Left ventricle myocardium inferior (tissue), 1 donor: ENCODE measurements around the gene VPS37B. TPM values are rescaled to one million over a fixed set of nuclear protein-coding genes. Genes with fewer than 3 reads are reported as not detected.

Experiments used
- DNase-seq: peaks from one replicate; pipeline ENCODE4 v3.0.0-alpha.2; 2020
- H3K27ac ChIP-seq: fragments of 200-600 bp; replicated peaks from 2 replicates; pipeline ENCODE4 v1.8.0; 2021
- H3K27me3 ChIP-seq: fragments of 200-600 bp; 2 replicates; pipeline ENCODE4 v1.8.0; 2021; ENCODE audit warnings: low read depth
- H3K36me3 ChIP-seq: fragments of 200-600 bp; 2 replicates; pipeline ENCODE4 v1.8.0; 2021
- H3K4me1 ChIP-seq: fragments of 200-600 bp; 2 replicates; pipeline ENCODE4 v1.8.0; 2021
- H3K4me3 ChIP-seq: fragments of 200-600 bp; 2 replicates; pipeline ENCODE4 v1.8.0; 2021; ENCODE audit warnings: mild to moderate bottlenecking, moderate library complexity
- H3K9me3 ChIP-seq: fragments of 200-600 bp; replicated peaks from 2 replicates; pipeline ENCODE4 v1.8.0; 2021
- CTCF ChIP-seq: fragments of 200-600 bp; IDR thresholded peaks from 2 replicates; pipeline ENCODE4 v1.8.0; 2021; ENCODE audit warnings: antibody characterized with exemption, mild to moderate bottlenecking, borderline replicate concordance
- intact Hi-C: fragments of 100-400 bp; cut with micrococcal nuclease; formaldehyde crosslinking; loops from one replicate; pipeline ENCODE4 v1.11.0; 2022
- total RNA-seq: library from RNA; stranded (reverse); fragmentation: NEBNext Ultra II Directional; extraction: Animal tissue kit (Norgen Biotek cat#: 25700); gene quantifications from one replicate; pipeline ENCODE4 v1.2.1, GENCODE V29; 2021
- donor health status: DM: no; HTN: yes; CAD: no; lungs with severe emphysema.

Gene VPS37B
- total RNA-seq, 1 donor from 2014 or later: 13.3 TPM

DNA sequence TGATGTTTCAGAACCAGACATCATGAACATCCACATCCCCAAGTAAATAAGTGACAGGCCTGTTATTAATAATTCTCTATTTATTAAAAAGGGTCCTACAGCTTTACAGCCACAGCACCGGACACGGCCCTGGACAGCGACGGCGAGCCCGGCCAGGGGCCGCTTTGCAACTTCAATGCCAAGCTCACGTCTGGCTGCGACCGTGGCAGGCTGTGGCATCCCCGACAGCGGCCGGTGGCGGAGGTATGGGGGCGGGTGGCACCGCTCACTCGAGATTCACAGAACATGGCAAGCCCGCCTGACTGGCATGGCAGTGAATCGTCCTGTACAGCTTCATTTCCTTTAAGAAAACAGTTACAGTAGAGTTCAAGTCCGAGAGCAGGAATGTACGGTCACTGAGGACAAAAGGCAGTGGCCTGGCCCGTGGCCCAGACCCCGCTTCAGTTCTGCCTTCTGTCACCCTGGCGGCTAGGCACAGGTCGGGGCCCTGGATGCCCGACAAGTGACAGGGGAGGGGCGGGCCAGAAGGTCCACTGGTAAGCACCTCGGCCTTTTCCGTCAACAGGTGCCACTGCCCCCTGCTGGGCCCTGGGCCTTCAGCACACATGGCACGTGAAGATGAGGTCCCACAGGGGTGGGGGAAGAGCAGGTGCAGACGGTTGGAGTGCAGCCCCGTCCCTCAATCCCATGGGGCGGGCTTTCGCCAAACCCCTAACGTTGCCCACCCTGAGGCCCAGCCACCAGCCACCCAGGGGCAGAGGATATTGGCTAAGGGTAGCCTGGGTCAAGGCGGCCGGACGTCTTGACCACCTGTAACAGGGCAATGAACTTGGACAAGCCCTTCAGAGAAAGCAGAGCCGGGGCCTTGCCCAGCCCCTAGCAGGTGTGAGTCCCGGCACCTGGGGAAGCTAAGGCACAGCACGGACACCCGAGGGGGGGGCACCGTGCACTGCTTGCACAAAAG is 30.4 kb downstream of the VPS37B start:
- H3K36me3 ChIP-seq: peaks cover 41% of the 10 kb centered on the region
- H3K27ac ChIP-seq: peak overlapping the region; percentile 94
- H3K4me1 ChIP-seq: peaks cover 96% of the 10 kb centered on the region

GRCh38 chr12:122864894-122865253 is 31.1 kb downstream of the VPS37B start:
- Histone ChIP-seq H3K27me3 (no peaks in the 10 kb centered on the region), H3K4me3 (no peak overlapping the region), H3K27ac (peak overlapping the region; percentile 94), H3K9me3 (no peaks in the 10 kb centered on the region), H3K36me3 (peaks cover 35% of the 10 kb centered on the region), H3K4me1 (peaks cover 96% of the 10 kb centered on the region)
- no peak for DNase-seq
- no peak for TF ChIP-seq CTCF
- intact Hi-C loops: loop anchor here (5.0 kb wide), 1 partner anchor 87 kb away; no protein-coding TSS in a partner anchor

More for the DNA sequence above, 30.4 kb downstream of the VPS37B start:
- DNase-seq: peak; percentile 57
- peak; percentile 50 for TF ChIP-seq CTCF
- Histone ChIP-seq H3K9me3 (no peaks in the 10 kb centered on the region), H3K4me3 (no peak overlapping the region), H3K27me3 (no peaks in the 10 kb centered on the region)
- intact Hi-C loops: no loop called here

- no peaks in the 10 kb centered on the region for H3K27me3 ChIP-seq
- peaks cover 79% of the 10 kb centered on the region for H3K4me1 ChIP-seq
- H3K4me3 ChIP-seq: no peak overlapping the region
- no peak for TF ChIP-seq CTCF
- no peak for DNase-seq
- intact Hi-C loops: loop anchor here (5.0 kb wide), 1 partner anchor 89 kb away; no protein-coding TSS in a partner anchor
- H3K36me3 ChIP-seq: peaks cover 17% of the 10 kb centered on the region
- H3K9me3 ChIP-seq: no peaks in the 10 kb centered on the region
- H3K27ac ChIP-seq: peak overlapping the region; percentile 76
Measured at GRCh38 chr12:122862872-122863701, 32.8 kb downstream of the VPS37B start.

DNA sequence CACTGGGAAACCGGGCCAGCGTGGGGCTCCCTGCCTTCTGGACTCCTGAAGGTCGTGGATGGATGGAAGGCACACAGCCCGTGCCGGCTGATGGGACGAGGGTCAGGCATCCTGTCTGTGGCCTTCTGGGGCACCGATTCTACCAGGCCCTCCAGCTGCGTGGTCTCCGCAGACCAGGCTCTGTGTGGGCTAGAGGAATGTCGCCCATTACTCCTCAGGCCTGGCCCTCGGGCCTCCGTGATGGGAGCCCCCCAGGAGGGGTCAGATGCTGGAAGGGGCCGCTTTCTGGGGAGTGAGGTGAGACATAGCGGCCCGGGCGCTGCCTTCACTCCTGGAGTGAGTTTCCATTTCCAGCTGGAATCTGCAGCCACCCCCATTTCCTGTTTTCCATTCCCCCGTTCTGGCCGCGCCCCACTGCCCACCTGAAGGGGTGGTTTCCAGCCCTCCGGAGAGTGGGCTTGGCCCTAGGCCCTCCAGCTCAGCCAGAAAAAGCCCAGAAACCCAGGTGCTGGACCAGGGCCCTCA is 33.8 kb downstream of the VPS37B start:
- Histone ChIP-seq H3K4me1 (peaks cover 70% of the 10 kb centered on the region), H3K27ac (peak overlapping the region; percentile 76)

More for the DNA sequence above, 33.8 kb downstream of the VPS37B start:
- H3K27me3 ChIP-seq: no peaks in the 10 kb centered on the region
- peaks cover 9% of the 10 kb centered on the region for H3K36me3 ChIP-seq
- intact Hi-C loops: loop anchor here (5.0 kb wide), 1 partner anchor 90 kb away; no protein-coding TSS in a partner anchor
- no peak overlapping the region for H3K4me3 ChIP-seq
- no peaks in the 10 kb centered on the region for H3K9me3 ChIP-seq
- TF ChIP-seq CTCF: no peak
- no peak for DNase-seq
